ENCODE measurements around the gene INSM1.

The INSM1 gene

DNA sequence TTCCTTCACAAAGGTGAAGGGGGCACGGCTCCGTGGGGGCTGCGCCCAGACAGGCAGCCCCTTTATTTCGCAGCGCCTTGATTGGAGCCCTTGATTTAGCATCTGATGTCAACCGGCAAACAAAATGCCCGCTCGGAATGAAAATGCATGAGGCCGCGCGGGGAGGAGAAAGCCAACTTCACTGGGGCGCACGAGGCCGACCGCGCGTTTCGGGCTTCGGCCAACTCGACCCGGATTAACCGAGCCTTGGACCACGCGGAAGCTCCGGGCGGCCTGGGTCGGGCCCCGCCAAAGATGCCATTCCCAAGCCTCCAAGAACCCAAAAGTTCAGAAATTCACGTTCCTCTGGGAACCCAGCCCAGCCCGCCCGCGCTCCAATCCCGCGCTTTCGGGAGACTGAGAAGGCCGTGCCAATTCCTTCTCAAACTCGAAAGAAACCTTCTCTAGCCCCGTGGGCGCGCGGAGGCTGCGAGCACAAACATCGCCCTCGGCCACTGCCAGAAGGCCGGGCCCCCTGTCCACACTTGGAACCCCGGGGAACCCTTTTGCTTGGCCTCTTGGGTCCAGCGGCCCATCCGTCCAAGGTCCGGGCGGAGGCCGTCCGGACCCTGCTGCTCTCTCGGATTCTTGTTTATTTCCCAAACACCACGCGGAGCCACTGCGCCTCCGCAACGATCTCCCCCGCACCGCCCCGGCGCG is 879 bp upstream of the INSM1 start:
- Histone ChIP-seq H3K9me2 (replicated peaks; ENCODE audit: insufficient read depth, low read length) (no peaks in the 10 kb centered on the region), H3K4me2 (ENCODE audit: low read depth, low read length) (peak overlapping the region; percentile 54; the same call in 1 of the 2 replicates), H3K4me1 (ENCODE audit: low read length) (0 out of 2 replicates have a peak, but pooled peaks cover 3% of the 10 kb centered on the region), H3F3A (ENCODE audit: insufficient read depth, low read length) (no peaks in the 10 kb centered on the region), H3K4me3 (ENCODE audit: low read length) (0 out of 2 replicates have a peak overlapping the region, but pooled peaks have one; percentile 25), H3K36me3 (replicated peaks; ENCODE audit: insufficient read depth, low read length) (no peaks in the 10 kb centered on the region), H3K27ac (ENCODE audit: low read length) (no peak overlapping the region), H3K27me3 (replicated peaks; ENCODE audit: insufficient read depth, low read length) (peaks cover 82% of the 10 kb centered on the region), H4K20me1 (ENCODE audit: insufficient read depth, low read length) (no peaks in the 10 kb centered on the region), H3K79me2 (ENCODE audit: low read length) (no peaks in the 10 kb centered on the region), H3K9me3 (replicated peaks; ENCODE audit: insufficient read depth, low read length) (no peaks in the 10 kb centered on the region), H3K9ac (ENCODE audit: low read length) (no peak overlapping the region), H2AFZ (ENCODE audit: low read length) (no peak overlapping the region)
- no peak for DNase-seq
- TF ChIP-seq CTCF (IDR thresholded peaks at IDR 0.05; ENCODE audit: low read length): no peak
- no peak for TF ChIP-seq EZH2 (optimal IDR thresholded peaks at IDR 0.05; ENCODE audit: low read depth, low read length)
- TF ChIP-seq EZH2phosphoT487 (IDR thresholded peaks at IDR 0.05; ENCODE audit: low read length): no peak

- Histone ChIP-seq H3K79me2 (ENCODE audit: low read length) (no peaks in the 10 kb centered on the region), H3K4me1 (ENCODE audit: low read length) (0 out of 2 replicates have a peak, but pooled peaks cover 3% of the 10 kb centered on the region), H2AFZ (ENCODE audit: low read length) (no peak overlapping the region), H3K27me3 (replicated peaks; ENCODE audit: insufficient read depth, low read length) (peaks cover 74% of the 10 kb centered on the region), H3F3A (ENCODE audit: insufficient read depth, low read length) (no peaks in the 10 kb centered on the region), H3K9me2 (replicated peaks; ENCODE audit: insufficient read depth, low read length) (no peaks in the 10 kb centered on the region), H3K4me2 (ENCODE audit: low read depth, low read length) (peak overlapping the region; percentile 27; the same call in 1 of the 2 replicates), H4K20me1 (ENCODE audit: insufficient read depth, low read length) (no peaks in the 10 kb centered on the region), H3K9me3 (replicated peaks; ENCODE audit: insufficient read depth, low read length) (no peaks in the 10 kb centered on the region), H3K36me3 (replicated peaks; ENCODE audit: insufficient read depth, low read length) (no peaks in the 10 kb centered on the region), H3K4me3 (ENCODE audit: low read length) (no peak overlapping the region), H3K9ac (ENCODE audit: low read length) (no peak overlapping the region), H3K27ac (ENCODE audit: low read length) (no peak overlapping the region)
- DNase-seq: peak; percentile 21
- TF ChIP-seq CTCF (IDR thresholded peaks at IDR 0.05; ENCODE audit: low read length): no peak
- TF ChIP-seq EZH2phosphoT487 (IDR thresholded peaks at IDR 0.05; ENCODE audit: low read length): no peak
- TF ChIP-seq EZH2 (optimal IDR thresholded peaks at IDR 0.05; ENCODE audit: low read depth, low read length): no peak
Observed at GRCh38 chr20:20368418-20369249, 730 bp downstream of the INSM1 start.

GRCh38 chr20:20369250-20370093 is 1.6 kb downstream of the INSM1 start:
- H3K4me1 ChIP-seq (ENCODE audit: low read length): no peaks in the 10 kb centered on the region
- H3K36me3 ChIP-seq (replicated peaks; ENCODE audit: insufficient read depth, low read length): no peaks in the 10 kb centered on the region
- TF ChIP-seq EZH2 (optimal IDR thresholded peaks at IDR 0.05; ENCODE audit: low read depth, low read length) (no peak), CTCF (IDR thresholded peaks at IDR 0.05; ENCODE audit: low read length) (peak; percentile 22)
- no peak overlapping the region for H3K9ac ChIP-seq (ENCODE audit: low read length)
- no peaks in the 10 kb centered on the region for H3K9me2 ChIP-seq (replicated peaks; ENCODE audit: insufficient read depth, low read length)
- H3K27ac ChIP-seq (ENCODE audit: low read length): no peak overlapping the region
- H3K9me3 ChIP-seq (replicated peaks; ENCODE audit: insufficient read depth, low read length): no peaks in the 10 kb centered on the region
- no peaks in the 10 kb centered on the region for H3F3A ChIP-seq (ENCODE audit: insufficient read depth, low read length)
- peak; percentile 63 for DNase-seq
- no peaks in the 10 kb centered on the region for H3K79me2 ChIP-seq (ENCODE audit: low read length)
- H3K27me3 ChIP-seq (replicated peaks; ENCODE audit: insufficient read depth, low read length): peaks cover 66% of the 10 kb centered on the region
- peak overlapping the region; percentile 54; the same call in 1 of the 2 replicates for H3K4me2 ChIP-seq (ENCODE audit: low read depth, low read length)
- no peak overlapping the region for H2AFZ ChIP-seq (ENCODE audit: low read length)
- no peaks in the 10 kb centered on the region for H4K20me1 ChIP-seq (ENCODE audit: insufficient read depth, low read length)
- H3K4me3 ChIP-seq (ENCODE audit: low read length): peak overlapping the region; percentile 29; the same call in 1 of the 2 replicates

Measured in MM.1S (cell line).